Stimulated activated naive CD4-positive, alpha-beta T cell (primary cell): ENCODE measurements around the gene MGARP.
A peak's percentile ranks its signal among the peaks of the same experiment; 100 is the strongest.

Experiments
- DNase-seq, 6 experiments: peaks; one replicate each; lab custom pipeline; 2025; lab: John Stamatoyannopoulos, UW

Gene MGARP

GRCh38 chr4:139243448-139244365 is 36.3 kb downstream of the MGARP start:
- DNase-seq: no peak

- DNase-seq: no peak
Measured at GRCh38 chr4:139242511-139243051, 37.4 kb downstream of the MGARP start.

GRCh38 chr4:139241784-139242151 is 38.3 kb downstream of the MGARP start:
- no peak for DNase-seq

GRCh38 chr4:139241086-139241783 is 38.8 kb downstream of the MGARP start:
- no peak for DNase-seq

GRCh38 chr4:139239127-139239772 is 40.8 kb downstream of the MGARP start:
- DNase-seq: no peak

- no peak for DNase-seq
Measured at GRCh38 chr4:139234253-139234652, 45.8 kb downstream of the MGARP start.

- peak in 2 of 6 experiments; percentile 37 to 39 for DNase-seq
Measured at GRCh38 chr4:139229534-139230039, 50.4 kb downstream of the MGARP start.

- DNase-seq: no peak
Measured at GRCh38 chr4:139227729-139228404, 52.2 kb downstream of the MGARP start.

- DNase-seq: no peak
Measured at GRCh38 chr4:139223682-139224317, 56.2 kb downstream of the MGARP start.

- no peak for DNase-seq
Measured at GRCh38 chr4:139222215-139222614, 57.8 kb downstream of the MGARP start.

GRCh38 chr4:139221687-139222086 is 58.3 kb downstream of the MGARP start:
- no peak for DNase-seq

GRCh38 chr4:139219450-139220055 is 60.5 kb downstream of the MGARP start:
- DNase-seq: no peak
